ENCODE results near the gene MYO5B. TPM values are rescaled to one million over a fixed set of nuclear protein-coding genes. Genes with fewer than 3 reads are reported as not detected.

The MYO5B gene
- polyA plus RNA-seq, 1 experiment: 0.18 TPM

DNA sequence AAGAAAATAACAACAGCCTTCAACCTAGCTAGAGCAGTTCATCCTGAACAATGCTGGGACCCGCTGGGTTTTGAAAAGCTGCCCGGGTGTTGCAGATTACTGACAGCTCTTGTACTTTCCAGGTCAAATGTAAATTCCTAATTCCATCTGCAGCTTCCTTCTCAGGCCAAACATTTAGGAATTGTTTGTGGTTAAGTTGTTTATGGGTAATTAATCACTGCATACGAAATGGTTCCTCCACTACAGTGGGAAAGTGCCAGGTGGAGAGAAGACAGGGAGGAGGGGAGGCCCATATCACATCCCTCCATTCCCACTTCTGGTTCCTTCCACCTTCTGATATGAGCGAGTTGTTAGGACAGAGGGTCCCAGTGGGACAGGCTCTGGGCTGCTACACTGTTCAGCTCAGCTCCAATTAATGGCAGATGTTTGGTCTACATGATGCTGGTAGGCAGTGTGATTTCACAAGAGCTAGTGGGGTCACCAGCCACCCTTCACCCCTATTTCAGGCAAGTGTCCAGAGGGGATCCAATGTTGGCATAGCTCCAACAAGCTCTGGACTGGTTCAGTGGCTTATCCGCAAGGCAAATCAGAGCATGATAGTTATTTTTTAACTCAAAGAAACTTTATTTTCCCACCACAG lies 268.7 kb downstream of the MYO5B start:
- H3K27me3 ChIP-seq (ENCODE audit: control insufficient read depth, insufficient read depth, low read length): peaks cover 7% of the 10 kb centered on the region
- CTCF ChIA-PET: interaction anchor here (1.7 kb wide), 1 partner anchor 8 kb away, joined by 5 read pairs; no protein-coding TSS in a partner anchor
- no peak for TF ChIP-seq CTCF (IDR thresholded peaks at IDR 0.05; ENCODE audit: insufficient read depth, low read depth, low read length)
- DNase-seq (ENCODE audit: low read depth): no peak
- POLR2A ChIA-PET: no interaction called here
- no peak overlapping the region for H3K4me3 ChIP-seq (ENCODE audit: low read depth, low read length)
- H3K36me3 ChIP-seq (ENCODE audit: control insufficient read depth, insufficient read depth, low read length): no peaks in the 10 kb centered on the region

DNA sequence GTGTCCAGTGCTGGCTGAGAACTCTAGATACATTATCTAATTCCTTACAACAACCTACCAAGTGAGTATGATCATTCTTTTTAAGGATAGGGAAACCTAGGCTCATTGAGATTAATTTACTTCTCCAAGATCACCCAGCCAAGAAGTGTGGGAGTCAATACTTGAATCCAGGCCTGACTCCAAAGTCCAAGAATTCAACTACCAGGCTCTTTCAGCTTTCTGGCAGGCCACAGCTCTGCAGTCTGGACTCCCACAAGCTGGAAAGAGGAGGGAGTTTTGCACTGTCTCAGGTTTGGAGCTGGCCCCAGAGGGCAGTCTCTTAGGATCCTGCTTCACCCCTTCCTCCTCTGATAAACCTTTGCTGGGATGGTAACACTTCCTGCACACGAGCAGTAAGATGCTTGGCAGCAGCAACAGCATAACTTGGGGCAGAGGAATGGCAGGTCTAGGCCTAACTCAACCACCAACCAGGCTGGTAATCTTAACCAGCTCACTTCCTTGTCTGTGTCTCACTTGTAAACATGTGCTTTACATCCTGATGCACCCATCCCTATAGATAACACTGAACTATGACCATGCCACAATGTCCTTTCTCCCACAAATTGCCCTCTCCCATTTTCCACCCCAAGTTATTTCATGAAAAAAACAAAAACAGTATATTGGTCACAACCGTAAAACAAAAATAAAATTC lies 270.5 kb downstream of the MYO5B start:
- Histone ChIP-seq H3K36me3 (ENCODE audit: control insufficient read depth, insufficient read depth, low read length) (no peaks in the 10 kb centered on the region), H3K27me3 (ENCODE audit: control insufficient read depth, insufficient read depth, low read length) (peaks cover 5% of the 10 kb centered on the region; the same call in 1 of the 2 replicates), H3K4me3 (ENCODE audit: low read depth, low read length) (no peak overlapping the region)
- no peak for TF ChIP-seq CTCF (IDR thresholded peaks at IDR 0.05; ENCODE audit: insufficient read depth, low read depth, low read length)
- POLR2A ChIA-PET: no interaction called here
- CTCF ChIA-PET: interaction anchor here (1.2 to 1.7 kb wide), 3 partner anchors 9 to 281 kb away, joined by 3 to 5 read pairs (median 4); no protein-coding TSS in a partner anchor
- DNase-seq (ENCODE audit: low read depth): no peak

DNA sequence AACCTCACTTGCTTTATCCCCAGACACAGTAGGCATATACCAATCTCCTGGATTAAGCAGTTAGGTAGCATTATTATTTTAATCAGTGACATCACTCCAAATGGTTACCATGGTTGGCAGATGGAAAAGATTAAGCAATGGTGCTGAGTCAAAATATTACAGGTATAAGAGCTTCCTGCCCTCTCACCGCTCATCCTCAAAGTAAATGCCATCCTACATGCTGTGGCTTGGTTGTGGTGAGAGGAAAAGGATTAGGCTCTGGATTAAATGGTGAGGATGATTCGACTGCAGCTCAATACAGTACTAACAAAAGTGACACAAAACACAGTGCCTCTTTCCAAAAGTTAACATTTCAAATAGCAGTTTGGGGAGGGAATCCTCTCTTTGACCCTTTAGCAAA lies 272.7 kb downstream of the MYO5B start:
- Histone ChIP-seq H3K4me3 (ENCODE audit: low read depth, low read length) (no peak overlapping the region), H3K36me3 (ENCODE audit: control insufficient read depth, insufficient read depth, low read length) (no peaks in the 10 kb centered on the region), H3K27me3 (ENCODE audit: control insufficient read depth, insufficient read depth, low read length) (peaks cover 7% of the 10 kb centered on the region)
- TF ChIP-seq CTCF (IDR thresholded peaks at IDR 0.05; ENCODE audit: insufficient read depth, low read depth, low read length): no peak
- POLR2A ChIA-PET: no interaction called here
- no peak for DNase-seq (ENCODE audit: low read depth)
- CTCF ChIA-PET: interaction anchor here (1.1 kb wide), 1 partner anchor 26 kb away, joined by 3 read pairs; no protein-coding TSS in a partner anchor

DNA sequence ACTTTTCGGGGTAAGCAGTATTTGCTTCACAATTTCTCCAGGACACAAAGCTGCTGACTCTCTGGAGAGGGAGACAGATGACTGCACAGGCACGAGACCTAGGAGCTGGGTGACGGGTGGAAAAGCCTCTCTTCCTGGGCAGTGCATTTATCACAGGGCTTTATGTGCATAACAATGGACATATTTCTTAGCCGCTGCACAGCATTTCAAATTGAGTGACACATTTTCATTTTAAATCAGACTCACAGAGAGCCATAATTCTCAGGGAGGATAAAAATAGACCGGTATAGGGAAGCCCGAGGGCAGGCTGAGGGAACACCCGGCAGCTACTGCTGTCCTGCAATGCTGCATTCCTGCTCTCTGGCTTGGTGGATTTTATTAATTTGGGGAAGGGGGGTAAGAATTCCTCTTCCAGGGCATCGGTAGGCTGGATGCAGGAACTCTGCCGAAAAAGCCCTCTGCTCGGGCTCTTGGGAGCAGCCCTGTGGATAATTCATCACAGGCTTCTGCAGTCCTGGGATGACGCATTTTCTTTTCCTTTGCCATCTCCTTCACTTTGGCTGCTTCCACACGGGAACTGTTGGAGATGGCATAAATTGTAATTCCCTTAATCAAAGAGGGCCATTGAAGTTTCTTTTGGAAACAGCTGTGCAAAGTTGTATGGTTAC lies 273.5 kb downstream of the MYO5B start:
- Histone ChIP-seq H3K36me3 (ENCODE audit: control insufficient read depth, insufficient read depth, low read length) (no peaks in the 10 kb centered on the region), H3K4me3 (ENCODE audit: low read depth, low read length) (no peak overlapping the region), H3K27me3 (ENCODE audit: control insufficient read depth, insufficient read depth, low read length) (peaks cover 7% of the 10 kb centered on the region)
- no peak for DNase-seq (ENCODE audit: low read depth)
- CTCF ChIA-PET: no interaction called here
- no peak for TF ChIP-seq CTCF (IDR thresholded peaks at IDR 0.05; ENCODE audit: insufficient read depth, low read depth, low read length)
- POLR2A ChIA-PET: no interaction called here

- no peak for TF ChIP-seq CTCF (IDR thresholded peaks at IDR 0.05; ENCODE audit: insufficient read depth, low read depth, low read length)
- H3K36me3 ChIP-seq (ENCODE audit: control insufficient read depth, insufficient read depth, low read length): no peaks in the 10 kb centered on the region
- ChIA-PET POLR2A (no interaction called here), CTCF (no interaction called here)
- H3K4me3 ChIP-seq (ENCODE audit: low read depth, low read length): no peak overlapping the region
- H3K27me3 ChIP-seq (ENCODE audit: control insufficient read depth, insufficient read depth, low read length): peaks cover 7% of the 10 kb centered on the region
- DNase-seq (ENCODE audit: low read depth): no peak
These were observed 274.2 kb downstream of the MYO5B start for GRCh38 chr18:49920731-49921130.
